CD4-positive, alpha-beta T cell treated with Interleukin-17A for 4 hours (primary cell): ENCODE measurements around the gene TIMM50.
A peak's percentile ranks its signal among the peaks of the same experiment; 100 is the strongest.
"Not testable (repeated sequence)": the region's sequence is repeated elsewhere in the genome, so short reads cannot be mapped to it uniquely, and the experiment has no call there.

ENCODE experiments used
- DNase-seq: peaks from one replicate; pipeline ENCODE4 v3.0.0-alpha.2; 2020; ENCODE audit warnings: mixed read lengths

Gene TIMM50

DNA sequence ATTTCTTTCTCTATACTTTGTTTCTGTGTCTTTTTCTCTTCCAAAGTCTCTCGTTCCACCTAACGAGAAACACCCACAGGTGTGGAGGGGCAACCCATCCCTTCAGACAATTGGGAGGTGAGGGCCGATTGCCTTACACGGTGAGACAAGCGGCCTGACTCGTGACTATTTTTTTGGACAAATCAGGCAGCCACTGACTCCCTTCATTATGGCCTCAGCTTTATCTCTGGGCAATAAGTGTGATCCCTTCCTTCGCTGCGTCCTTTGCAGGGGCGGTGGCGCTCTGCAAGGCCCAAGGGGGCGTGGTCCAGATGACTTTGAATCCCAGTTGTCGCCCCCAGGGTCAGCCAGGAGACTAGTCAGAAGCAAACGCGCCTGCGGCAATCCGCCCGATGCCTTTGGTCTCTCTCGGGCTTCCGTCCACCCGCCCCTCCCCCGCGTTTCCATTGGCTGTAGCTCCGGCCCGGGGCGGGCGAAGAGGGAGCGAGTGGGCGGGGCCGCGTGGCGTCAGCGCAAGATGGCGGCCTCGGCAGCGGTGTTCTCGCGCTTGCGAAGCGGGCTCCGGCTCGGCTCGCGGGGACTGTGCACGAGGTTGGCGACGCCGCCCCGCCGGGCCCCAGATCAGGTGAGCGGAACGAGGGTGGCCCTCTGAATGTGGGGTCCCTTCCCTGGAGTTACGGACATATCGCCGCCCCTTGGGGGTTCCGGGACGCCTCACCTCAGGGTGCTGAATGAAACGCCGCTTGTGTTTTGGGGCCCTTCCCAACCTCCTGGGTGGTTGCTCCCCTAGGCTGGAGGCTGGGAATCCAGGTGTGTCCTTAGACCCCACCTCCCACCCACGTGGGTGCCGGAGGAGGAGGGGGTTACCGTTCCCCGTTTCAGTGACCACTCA lies at the start of gene TIMM50:
TIMM50 (plus strand) TSS at position 502 of the 892 bp plus-strand sequence; CDS start at position 518, 16 bp downstream.
- DNase-seq: peak; percentile 99

- DNase-seq: no peak
Observed at GRCh38 chr19:39432677-39433025, 48.0 kb upstream of the TIMM50 start.

DNA sequence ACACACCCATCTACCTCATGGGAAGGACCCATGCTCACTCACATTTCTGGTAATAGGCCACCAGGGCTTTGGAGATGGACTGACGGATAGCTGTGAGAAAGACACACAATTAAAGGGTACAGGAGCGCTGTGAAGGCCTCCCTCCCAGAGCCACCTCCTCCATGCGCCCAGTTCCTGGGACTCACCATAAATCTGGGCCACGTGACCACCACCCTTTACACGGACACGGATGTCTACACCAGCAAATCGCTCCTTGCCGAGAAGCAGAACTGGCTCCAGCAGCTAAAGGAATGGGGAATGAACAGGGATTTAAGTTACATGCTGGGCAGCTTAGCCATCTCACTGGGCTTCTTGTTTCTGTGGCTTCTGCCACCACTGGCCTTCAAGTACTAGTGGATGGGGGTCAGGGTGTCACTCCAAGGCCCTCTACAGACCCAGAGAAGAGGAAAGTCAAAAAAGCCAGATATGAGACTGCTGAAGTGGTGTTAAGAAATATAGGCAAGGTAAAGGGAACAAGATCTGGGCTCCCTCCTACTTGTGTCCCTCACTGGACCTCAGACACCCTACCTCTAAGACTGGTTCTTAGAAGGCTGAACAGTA lies 47.1 kb upstream of the TIMM50 start:
- DNase-seq: no peak

DNA sequence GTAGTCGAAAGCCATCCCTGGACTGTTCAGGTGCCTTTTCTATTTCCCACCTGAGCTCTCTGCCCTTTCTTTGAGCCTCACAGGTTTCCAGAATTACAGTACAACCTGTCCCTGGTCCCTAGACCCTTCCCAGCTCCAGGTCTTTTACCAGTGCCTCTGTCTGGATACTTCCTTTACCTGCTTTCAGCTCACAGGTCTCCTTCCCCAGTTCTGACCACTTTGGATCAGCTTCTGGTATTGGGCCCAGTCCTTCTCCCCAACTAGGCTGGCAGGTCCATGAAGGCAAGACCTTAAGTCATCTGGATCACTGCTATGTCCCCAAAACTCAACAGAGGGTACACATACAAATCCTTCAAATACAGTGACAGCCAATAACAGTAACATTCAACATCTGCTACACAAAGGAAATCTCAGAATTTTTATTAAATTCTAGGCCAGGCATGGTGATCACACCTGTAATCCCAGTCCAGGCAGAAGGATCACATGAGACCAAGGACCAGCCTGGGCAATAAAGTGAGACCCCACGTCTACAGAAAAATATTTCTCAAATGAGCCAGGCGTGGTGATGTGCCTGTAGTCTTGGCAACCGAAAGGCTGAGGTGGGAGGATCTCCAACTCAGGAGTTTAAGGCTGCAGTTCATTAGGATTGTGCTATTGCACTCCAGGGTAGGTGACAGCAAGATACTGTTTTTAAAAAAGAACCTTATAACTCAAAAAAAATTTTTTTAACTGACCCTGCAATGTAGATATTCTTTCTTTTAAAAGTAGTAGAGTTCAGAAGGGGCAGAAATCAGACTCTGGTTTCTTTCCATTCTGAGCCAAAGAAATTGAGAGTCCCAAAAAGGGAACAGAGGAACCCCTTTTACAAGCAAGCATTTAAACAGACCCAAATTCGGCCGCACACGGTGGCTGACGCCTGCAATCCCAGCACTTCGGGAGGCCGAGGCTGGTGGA lies 46.2 kb upstream of the TIMM50 start:
- no peak for DNase-seq

DNA sequence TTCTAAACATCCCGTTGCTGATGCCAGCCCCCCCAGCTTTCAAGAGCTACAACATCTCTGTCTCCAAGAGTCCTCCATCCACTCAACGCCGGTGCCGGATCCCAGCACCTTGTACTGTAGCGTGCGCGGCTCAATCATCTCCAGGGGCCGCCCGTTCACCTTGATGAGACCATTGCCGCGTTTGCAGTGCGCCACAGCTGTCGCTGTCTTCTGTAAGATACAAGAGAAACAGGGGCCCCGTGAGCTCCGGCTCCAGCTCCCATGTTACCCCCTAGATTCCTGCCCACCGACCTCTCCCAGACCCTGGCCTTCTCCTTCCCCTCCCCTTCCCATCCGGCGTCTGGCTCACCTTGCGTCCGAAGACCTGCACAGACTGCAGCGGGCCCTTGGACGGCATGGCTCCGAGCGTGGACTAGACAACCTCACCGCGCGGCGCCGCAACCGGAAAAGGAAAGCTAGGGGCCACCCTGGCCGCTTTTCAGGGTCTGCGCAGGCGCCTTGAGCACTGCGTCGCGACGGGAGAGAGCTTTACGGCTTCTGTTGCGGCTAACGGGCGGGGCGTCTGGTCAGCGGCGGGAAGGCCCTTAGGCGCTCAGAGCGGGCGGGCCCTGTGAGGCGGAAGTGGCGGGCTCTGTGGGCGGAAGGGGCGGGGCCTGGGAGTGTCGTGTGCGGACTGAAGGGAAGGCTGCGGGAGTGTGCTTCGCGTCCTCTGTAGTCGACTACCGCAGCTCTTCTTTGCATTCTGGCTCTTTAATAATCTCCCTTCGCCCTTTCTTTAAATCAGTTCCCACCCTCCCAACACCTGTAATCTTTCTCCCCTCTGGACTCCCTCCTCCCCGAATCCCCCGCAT lies 44.9 kb upstream of the TIMM50 start, which contains the start of gene RPS16:
RPS16 (minus strand) TSS at position 451 of the 851 bp plus-strand sequence; CDS start at position 397, 54 bp downstream.
- peak; percentile 99 for DNase-seq

DNA sequence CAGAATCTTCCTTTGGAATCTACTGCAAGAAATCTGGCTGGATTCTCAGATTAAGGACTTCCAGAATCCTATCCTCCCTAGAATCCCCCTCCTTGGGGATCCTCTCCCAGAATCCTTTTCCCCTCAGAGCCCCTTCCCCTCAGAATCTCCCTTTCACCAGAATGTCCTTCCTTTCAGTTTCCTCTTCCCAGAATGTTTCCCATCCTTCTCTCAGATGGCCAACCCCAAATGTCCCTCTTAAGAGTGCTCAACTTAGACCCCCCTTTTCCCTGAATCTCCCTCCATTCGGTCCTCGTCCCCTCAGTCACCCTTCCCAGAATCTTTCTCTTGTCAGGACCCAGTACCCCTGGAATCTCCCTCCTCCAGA lies 44.3 kb upstream of the TIMM50 start:
- DNase-seq: no peak

DNA sequence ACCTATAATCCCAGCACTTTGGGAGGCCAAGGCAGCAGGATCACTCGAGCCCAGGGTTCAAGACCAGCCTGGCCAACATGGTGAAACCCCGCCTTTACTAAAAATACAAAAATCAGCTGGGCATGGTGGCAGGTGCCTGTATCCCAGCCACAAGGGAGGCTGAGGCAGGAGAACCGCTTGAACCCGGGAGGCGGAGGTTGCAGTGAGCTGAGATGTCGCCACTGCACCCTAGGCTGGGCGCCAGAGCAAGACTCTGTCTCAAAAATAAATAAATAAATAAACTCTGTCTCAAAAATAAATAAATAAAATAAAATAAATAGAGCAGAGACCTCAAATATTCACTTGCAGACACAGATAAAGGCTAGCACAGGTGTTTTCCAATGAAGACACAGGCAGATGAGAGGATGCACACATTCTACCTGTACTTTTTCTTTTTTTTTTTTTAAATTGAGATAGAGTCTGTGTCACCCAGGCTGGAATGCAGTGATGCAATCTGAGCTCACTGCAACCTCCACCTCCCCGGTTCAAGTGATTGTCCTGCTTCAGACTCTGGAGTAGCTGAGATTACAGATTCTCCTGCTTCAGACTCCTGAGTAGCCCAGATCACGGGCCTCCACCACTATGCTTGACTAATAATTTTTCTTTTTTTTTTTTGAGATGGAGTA lies 42.2 kb upstream of the TIMM50 start:
- DNase-seq: no peak

GRCh38 chr19:39444598-39445195 lies 35.9 kb upstream of the TIMM50 start:
- DNase-seq: no peak

DNA sequence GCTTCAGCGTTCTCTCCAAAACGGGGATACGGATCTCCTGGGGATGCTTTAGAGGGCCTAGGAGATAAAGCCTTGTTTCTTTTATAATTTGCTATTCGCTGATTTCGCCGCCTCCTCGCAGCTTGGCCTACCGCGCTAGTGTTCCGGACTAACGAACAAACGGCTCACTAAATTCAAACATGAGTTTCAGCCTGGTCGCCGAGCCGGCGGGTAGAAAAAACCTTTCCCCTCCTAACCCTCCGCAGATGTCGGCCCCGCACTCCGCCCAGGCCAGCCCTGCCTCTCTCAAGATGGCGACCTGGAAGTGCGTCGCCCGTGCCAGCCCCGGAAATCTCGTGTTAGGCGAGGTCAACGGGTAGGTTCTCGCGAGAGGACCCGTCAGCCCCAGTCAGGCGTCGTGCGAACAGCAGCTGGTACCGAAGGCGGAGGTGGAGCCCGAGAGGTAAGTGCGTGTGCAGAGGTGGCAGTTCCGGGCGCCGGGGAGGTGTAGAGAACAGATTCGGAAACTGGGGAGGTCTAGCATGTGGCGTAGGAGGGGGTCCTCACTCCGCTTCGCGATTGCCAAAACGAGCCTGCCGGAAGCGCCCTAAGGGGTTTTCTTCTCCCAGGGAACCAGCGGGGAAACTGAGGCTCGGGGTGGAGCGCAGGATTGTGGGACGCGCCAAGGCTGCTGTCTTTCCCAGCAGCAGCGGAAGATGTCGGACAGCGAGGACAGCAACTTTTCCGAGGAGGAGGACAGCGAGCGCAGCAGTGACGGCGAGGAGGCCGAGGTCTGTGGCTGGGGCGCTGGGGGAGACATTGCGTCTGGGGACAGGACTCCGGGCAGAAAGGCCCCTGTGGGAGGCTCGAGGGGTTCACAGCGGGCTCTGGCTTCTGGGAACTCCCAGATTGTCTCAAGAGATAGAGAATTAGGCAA lies 35.2 kb upstream of the TIMM50 start, which contains the start of gene SUPT5H:
SUPT5H (plus strand) TSS at position 387 of the 916 bp plus-strand sequence; CDS start at position 696, 309 bp downstream.
- peak; percentile 97 for DNase-seq

DNA sequence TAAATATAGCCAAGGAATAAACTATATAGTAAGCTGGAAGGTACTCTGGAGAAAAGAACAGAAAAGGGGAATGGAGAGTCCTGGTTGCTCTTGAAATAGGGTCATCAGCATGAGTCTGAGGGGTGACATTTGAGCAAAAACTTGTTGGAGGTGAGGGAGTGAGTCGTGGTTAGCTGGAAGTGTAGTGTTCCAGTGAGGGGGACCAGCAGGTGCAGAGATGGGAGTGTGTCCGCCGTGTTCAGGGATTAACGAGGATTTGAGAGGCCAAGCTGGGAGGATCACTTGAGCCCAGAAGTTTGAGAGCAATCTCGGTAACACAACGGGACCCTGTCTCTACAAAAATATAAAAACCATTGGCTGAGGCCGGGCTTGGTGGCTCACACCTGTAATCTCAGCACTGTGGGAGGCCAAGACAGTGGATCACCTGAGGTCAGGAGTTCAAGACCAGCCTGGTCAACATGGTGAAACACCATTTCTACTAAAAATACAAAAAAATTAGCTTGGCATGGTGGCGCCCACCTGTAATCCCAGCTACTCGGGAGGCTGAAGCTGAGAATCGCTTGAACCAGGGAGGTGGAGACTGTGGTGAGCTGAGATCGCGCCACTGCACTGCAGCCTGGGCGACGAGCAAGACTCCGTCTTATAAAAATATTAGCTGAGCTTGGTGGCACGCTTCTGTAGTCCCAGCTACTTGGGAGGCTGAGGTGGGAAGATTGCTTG lies 34.1 kb upstream of the TIMM50 start:
- no peak for DNase-seq

GRCh38 chr19:39448271-39448670 lies 32.4 kb upstream of the TIMM50 start:
- no peak for DNase-seq

DNA sequence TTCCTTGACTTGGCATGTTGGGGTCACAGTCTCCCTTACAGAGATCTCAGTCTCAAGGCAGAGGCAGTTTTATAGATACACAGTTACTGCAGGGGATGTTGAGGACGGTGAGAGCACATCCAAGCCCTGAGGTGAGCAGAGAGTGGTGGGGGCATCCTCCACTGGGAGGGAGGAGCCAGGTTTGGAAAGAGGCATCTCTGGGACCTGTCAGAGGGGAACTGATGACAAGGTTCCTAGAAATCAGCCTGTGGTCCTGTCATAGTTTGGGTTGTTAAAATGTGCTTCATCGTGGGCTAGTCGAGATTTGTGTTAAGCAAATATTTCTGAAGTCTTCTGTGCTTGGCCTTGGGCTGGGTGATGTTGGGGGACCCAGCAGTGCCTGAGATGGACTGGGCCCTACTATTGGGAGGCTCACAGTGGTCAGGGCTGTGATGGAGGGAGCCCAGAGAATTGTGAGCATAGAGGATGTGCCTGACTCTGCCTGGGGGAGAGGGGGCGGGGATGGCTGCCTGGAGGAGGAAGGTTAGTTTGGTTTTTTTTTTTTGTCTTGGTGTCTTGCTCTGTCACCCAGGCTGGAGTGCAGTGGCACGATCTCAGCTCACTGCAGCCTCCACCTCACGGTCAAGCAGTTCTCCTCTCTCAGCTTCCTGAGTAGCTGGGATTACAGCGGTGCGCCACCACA lies 31.4 kb upstream of the TIMM50 start:
- DNase-seq: no peak

DNA sequence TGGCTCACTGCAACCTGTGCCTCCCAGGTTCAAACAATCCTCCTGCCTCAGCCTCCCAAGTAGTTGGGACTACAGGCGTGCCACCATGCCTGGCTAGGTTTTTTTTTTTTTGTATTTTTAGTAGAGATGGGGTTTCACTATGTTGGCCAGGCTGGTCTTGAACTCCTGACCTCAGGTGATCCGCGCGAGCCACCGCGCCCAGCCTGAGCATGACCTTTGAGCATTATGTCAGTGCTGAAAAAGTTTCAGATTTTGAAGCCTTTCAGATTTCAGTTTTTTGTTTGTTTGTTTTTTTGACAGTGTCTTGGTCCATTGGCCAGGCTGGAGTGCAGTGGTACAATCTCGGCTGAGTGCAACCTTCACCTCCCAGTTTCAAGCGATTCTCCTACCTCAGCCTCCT lies 29.4 kb upstream of the TIMM50 start:
- not testable (repeated sequence) for DNase-seq

GRCh38 chr19:39463403-39463802 lies 17.2 kb upstream of the TIMM50 start:
- DNase-seq: no peak

DNA sequence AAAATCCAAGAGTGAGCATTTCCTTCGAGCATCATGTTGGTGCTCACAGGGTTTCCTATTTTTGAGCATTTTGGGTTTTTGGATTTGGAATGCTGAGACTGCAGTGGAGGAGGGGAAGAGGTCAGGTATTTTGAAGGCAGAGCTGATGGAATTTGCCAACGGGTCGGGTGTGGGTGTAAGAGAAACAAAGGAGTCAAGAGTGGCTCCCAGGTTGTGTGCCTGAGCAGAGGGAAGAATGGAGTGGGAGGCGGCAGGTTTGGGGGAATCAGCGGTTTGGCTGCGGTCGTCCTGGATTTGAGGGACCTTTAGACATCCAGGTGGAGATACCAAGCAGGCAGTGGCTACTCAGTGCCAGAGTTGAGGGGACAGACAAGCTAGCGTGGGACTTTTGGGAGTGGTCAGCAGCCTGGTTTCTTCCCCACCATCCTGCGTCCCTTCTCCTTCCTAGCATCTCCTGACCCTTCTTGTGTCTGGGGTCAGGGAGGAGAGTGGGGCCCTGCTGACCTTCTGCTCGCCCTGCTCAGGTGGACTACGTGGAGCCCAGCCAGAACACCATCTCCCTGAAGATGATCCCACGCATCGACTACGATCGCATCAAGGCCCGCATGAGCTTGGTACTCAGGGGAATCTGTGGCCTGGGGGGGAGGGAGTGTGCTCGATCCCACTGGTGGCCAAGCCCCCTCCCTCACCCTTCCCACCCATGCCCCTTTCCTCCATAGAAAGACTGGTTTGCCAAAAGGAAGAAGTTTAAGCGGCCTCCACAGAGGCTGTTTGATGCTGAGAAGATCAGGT lies 14.5 kb upstream of the TIMM50 start:
- no peak for DNase-seq

DNA sequence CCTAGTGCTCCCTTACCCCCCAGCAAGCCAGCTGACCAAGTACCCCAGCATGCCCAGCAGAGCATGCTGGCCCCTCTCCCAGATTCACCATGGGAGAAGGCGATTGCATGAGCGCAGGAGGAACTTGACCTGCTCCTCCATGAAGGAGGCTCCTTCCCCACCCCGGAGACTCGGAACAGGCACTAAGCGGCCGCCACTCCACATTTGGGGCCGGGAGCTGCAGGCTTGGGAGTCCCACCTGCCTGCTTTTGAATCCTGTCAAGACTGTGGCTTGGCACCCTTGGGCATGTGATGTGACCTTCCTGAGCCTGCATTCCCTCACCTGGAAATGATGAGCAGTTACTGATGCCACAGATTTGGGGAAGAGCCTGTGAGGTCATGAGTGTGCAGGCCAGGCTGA lies 12.7 kb upstream of the TIMM50 start:
- DNase-seq: no peak

- no peak for DNase-seq
Observed at GRCh38 chr19:39469036-39469435, 11.6 kb upstream of the TIMM50 start.

GRCh38 chr19:39469567-39469966 lies 11.1 kb upstream of the TIMM50 start:
- no peak for DNase-seq
